BJ (cell line): ENCODE measurements around the gene DOCK4. TPM values are rescaled to one million over a fixed set of nuclear protein-coding genes. Genes with fewer than 3 reads are reported as not detected.

Experiments
- CTCF ChIA-PET: fragments of 350-600 bp; formaldehyde crosslinking; extraction: SDS; loops from one replicate; lab custom pipeline; 2021; ENCODE audit warnings: antibody characterized with exemption, inconsistent platforms; lab: Yijun Ruan, JAX
- POLR2A ChIA-PET: fragments of 300-600 bp; sonication (Branson Sonifier 250); formaldehyde crosslinking; extraction: SDS; loops from one replicate; lab custom pipeline; 2021; ENCODE audit warnings: antibody characterized with exemption; lab: Charles Lee
- DNase-seq: peaks from one replicate; pipeline ENCODE4 v3.0.0-alpha.2; 2011; ENCODE audit warnings: low read depth
- H3K27me3 ChIP-seq: 2 replicates; pipeline ENCODE4 v1.6.0; 2011; ENCODE audit warnings: low read length; ENCODE audit not compliant: control insufficient read depth, insufficient read depth
- H3K36me3 ChIP-seq: 2 replicates; pipeline ENCODE4 v1.5.1; 2011; ENCODE audit warnings: low read length; ENCODE audit not compliant: control insufficient read depth, insufficient read depth
- H3K4me3 ChIP-seq: 2 replicates; pipeline ENCODE4 v1.5.1; 2011; ENCODE audit warnings: low read depth, mild to moderate bottlenecking, control low read depth, low read length
- CTCF ChIP-seq: IDR thresholded peaks from 2 replicates; pipeline ENCODE4 v1.5.1; 2011; ENCODE audit warnings: low read depth, mild to moderate bottlenecking, control low read depth, inconsistent platforms, low read length, moderate library complexity; ENCODE audit not compliant: insufficient read depth
- polyA plus RNA-seq: library from polyadenylated mRNA; depleted of rRNA; stranded (reverse); fragments of >200 nt; gene quantifications from 2 replicates; pipeline ENCODE4 v1.2.3, GENCODE V29; 2011

The DOCK4 gene
- polyA plus RNA-seq, 1 experiment, result 0.15 TPM

GRCh38 chr7:111735661-111736551 is 470.3 kb downstream of the DOCK4 start:
- ChIA-PET CTCF (interaction anchor here (0.6 to 1.5 kb wide), 11 partner anchors 11 to 760 kb away, joined by 3 to 8 read pairs (median 3); no protein-coding TSS in a partner anchor), POLR2A (no interaction called here)
- no peak overlapping the region for H3K4me3 ChIP-seq
- no peak for DNase-seq
- H3K36me3 ChIP-seq, result no peaks in the 10 kb centered on the region
- H3K27me3 ChIP-seq, result no peaks in the 10 kb centered on the region
- TF ChIP-seq CTCF, result peak; percentile 75

GRCh38 chr7:111734954-111735660 is 471.1 kb downstream of the DOCK4 start:
- no peaks in the 10 kb centered on the region for H3K36me3 ChIP-seq
- H3K27me3 ChIP-seq, result no peaks in the 10 kb centered on the region
- ChIA-PET CTCF (interaction anchor here (0.6 to 1.5 kb wide), 7 partner anchors 8 to 1890 kb away, joined by 3 to 4 read pairs (median 3); no protein-coding TSS in a partner anchor), POLR2A (no interaction called here)
- no peak overlapping the region for H3K4me3 ChIP-seq
- no peak for TF ChIP-seq CTCF
- no peak for DNase-seq

GRCh38 chr7:111732923-111733322 is 473.3 kb downstream of the DOCK4 start:
- no peak overlapping the region for H3K4me3 ChIP-seq
- no peak for TF ChIP-seq CTCF
- no peaks in the 10 kb centered on the region for H3K36me3 ChIP-seq
- ChIA-PET CTCF (interaction anchor here (0.5 kb wide), 1 partner anchor 9 kb away, joined by 4 read pairs; no protein-coding TSS in a partner anchor), POLR2A (no interaction called here)
- no peak for DNase-seq
- no peaks in the 10 kb centered on the region for H3K27me3 ChIP-seq

- TF ChIP-seq CTCF, result peak; percentile 54
- DNase-seq, result no peak
- ChIA-PET CTCF (interaction anchor here (0.8 to 1.3 kb wide), 5 partner anchors 10 to 1887 kb away, joined by 3 to 6 read pairs (median 3); no protein-coding TSS in a partner anchor), POLR2A (no interaction called here)
- H3K36me3 ChIP-seq, result no peaks in the 10 kb centered on the region
- no peaks in the 10 kb centered on the region for H3K27me3 ChIP-seq
- no peak overlapping the region for H3K4me3 ChIP-seq
These were observed 475.5 kb downstream of the DOCK4 start for GRCh38 chr7:111730476-111731300.
